HEK293T (cell line): Measurements from ENCODE around the gene FHAD1.

ENCODE experiments used
- CTCF ChIA-PET: fragments of 350-600 bp; formaldehyde crosslinking; extraction: SDS; loops from one replicate; lab custom pipeline; 2021; ENCODE audit warnings: antibody characterized with exemption, inconsistent platforms; lab: Yijun Ruan, JAX
- POLR2A ChIA-PET: fragments of 350-600 bp; formaldehyde crosslinking; extraction: SDS; loops from one replicate; lab custom pipeline; 2020; ENCODE audit warnings: antibody characterized with exemption, inconsistent platforms; lab: Yijun Ruan, JAX
- DNase-seq: peaks from one replicate; pipeline ENCODE4 v3.0.0; 2012; ENCODE audit warnings: mixed read lengths; ENCODE audit errors: extremely low spot score
- ARNT ChIP-seq: fragments of 450-650 bp; IDR thresholded peaks from 2 replicates; pipeline ENCODE4 v1.6.1; 2017; ENCODE audit warnings: mild to moderate bottlenecking
- BHLHE40 ChIP-seq: fragments of 450-650 bp; IDR thresholded peaks from 2 replicates; pipeline ENCODE4 v1.6.1; 2016; ENCODE audit warnings: mild to moderate bottlenecking, moderate library complexity, borderline replicate concordance
- CTBP1 ChIP-seq: fragments of 450-650 bp; IDR thresholded peaks from 2 replicates; pipeline ENCODE4 v1.6.1; 2016; ENCODE audit warnings: borderline replicate concordance
- ELF4 ChIP-seq: fragments of 450-650 bp; IDR thresholded peaks from 2 replicates; pipeline ENCODE4 v1.6.1; 2017; ENCODE audit warnings: antibody characterized with exemption
- FOXA1 ChIP-seq: fragments of 450-650 bp; IDR thresholded peaks from 2 replicates; pipeline ENCODE4 v1.6.1; 2016; ENCODE audit warnings: mild to moderate bottlenecking
- FOXK2 ChIP-seq: fragments of 450-650 bp; IDR thresholded peaks from 2 replicates; pipeline ENCODE4 v1.6.1; 2016; ENCODE audit warnings: mild to moderate bottlenecking
- FOXM1 ChIP-seq: fragments of 450-650 bp; IDR thresholded peaks from 2 replicates; pipeline ENCODE4 v1.6.1; 2017; ENCODE audit warnings: mild to moderate bottlenecking, borderline replicate concordance
- HDGF ChIP-seq: fragments of 450-650 bp; IDR thresholded peaks from 2 replicates; pipeline ENCODE4 v1.6.1; 2017; ENCODE audit warnings: antibody characterized with exemption, borderline replicate concordance
- L3MBTL2 ChIP-seq: fragments of 450-650 bp; conservative IDR thresholded peaks from 2 replicates; pipeline ENCODE4 v1.6.1; 2016; ENCODE audit warnings: mild to moderate bottlenecking
- LEF1 ChIP-seq: fragments of 450-650 bp; IDR thresholded peaks from 2 replicates; pipeline ENCODE4 v1.6.1; 2017; ENCODE audit warnings: mild to moderate bottlenecking, borderline replicate concordance
- NFRKB ChIP-seq: fragments of 450-650 bp; IDR thresholded peaks from 2 replicates; pipeline ENCODE4 v1.6.1; 2016; ENCODE audit warnings: mild to moderate bottlenecking, moderate library complexity
- PKNOX1 ChIP-seq: fragments of 450-650 bp; IDR thresholded peaks from 2 replicates; pipeline ENCODE4 v1.6.1; 2016
- SP1 ChIP-seq: fragments of 450-650 bp; IDR thresholded peaks from 2 replicates; pipeline ENCODE4 v1.6.1; 2017
- SUZ12 ChIP-seq: fragments of 450-650 bp; IDR thresholded peaks from 2 replicates; pipeline ENCODE4 v1.6.1; 2016; ENCODE audit warnings: mild to moderate bottlenecking
- TARDBP ChIP-seq: fragments of 450-650 bp; IDR thresholded peaks from 2 replicates; pipeline ENCODE4 v1.6.1; 2016
- ZNF384 ChIP-seq: fragments of 450-650 bp; IDR thresholded peaks from 2 replicates; pipeline ENCODE4 v1.6.1; 2016

FHAD1 gene

GRCh38 chr1:15346346-15347030 lies 99.5 kb downstream of the FHAD1 start:
- no peak for TF ChIP-seq L3MBTL2
- TF ChIP-seq BHLHE40 = no peak
- TF ChIP-seq ZNF384 = no peak
- no peak for TF ChIP-seq FOXM1
- no peak for TF ChIP-seq SUZ12
- ChIA-PET POLR2A (no interaction called here), CTCF (no interaction called here)
- no peak for DNase-seq

GRCh38 chr1:15347182-15347581 lies 100.2 kb downstream of the FHAD1 start:
- DNase-seq = no peak

GRCh38 chr1:15348648-15349047 lies 101.6 kb downstream of the FHAD1 start:
- TF ChIP-seq FOXK2 (no peak), TARDBP (no peak), ELF4 (no peak), FOXA1 (no peak), NFRKB (no peak), PKNOX1 (no peak)
- no peak for DNase-seq
- POLR2A ChIA-PET = no interaction called here
- CTCF ChIA-PET = no interaction called here

More at GRCh38 chr1:15347182-15347581, 100.2 kb downstream of the FHAD1 start:
- TF ChIP-seq FOXK2 (no peak), ARNT (no peak), ELF4 (no peak), TARDBP (no peak), PKNOX1 (no peak), LEF1 (no peak), CTBP1 (no peak), HDGF (no peak), SUZ12 (no peak), NFRKB (no peak)
- ChIA-PET POLR2A (no interaction called here), CTCF (no interaction called here)

- POLR2A ChIA-PET = no interaction called here
- DNase-seq = no peak
- no peak for TF ChIP-seq NFRKB
- CTCF ChIA-PET = no interaction called here
These were observed 102.1 kb downstream of the FHAD1 start for GRCh38 chr1:15349133-15349532.

- no peak for DNase-seq
- POLR2A ChIA-PET = no interaction called here
- CTCF ChIA-PET = no interaction called here
- TF ChIP-seq ARNT = no peak
- TF ChIP-seq FOXK2 = no peak
- TF ChIP-seq SP1 = no peak
- TF ChIP-seq ZNF384 = no peak
- TF ChIP-seq LEF1 = no peak
- no peak for TF ChIP-seq FOXA1
- TF ChIP-seq NFRKB = no peak
These were observed 103.1 kb downstream of the FHAD1 start for GRCh38 chr1:15350151-15350550.

GRCh38 chr1:15350551-15351200 lies 103.7 kb downstream of the FHAD1 start:
- POLR2A ChIA-PET = no interaction called here
- CTCF ChIA-PET = no interaction called here
- DNase-seq = no peak
- TF ChIP-seq ELF4 = no peak
- TF ChIP-seq FOXA1 = no peak
- TF ChIP-seq SUZ12 = no peak
- no peak for TF ChIP-seq TARDBP
- TF ChIP-seq SP1 = no peak
- TF ChIP-seq ZNF384 = no peak
- TF ChIP-seq FOXK2 = no peak
- TF ChIP-seq L3MBTL2 = no peak
- no peak for TF ChIP-seq PKNOX1

GRCh38 chr1:15351310-15351709 lies 104.3 kb downstream of the FHAD1 start:
- no peak for DNase-seq
- POLR2A ChIA-PET = no interaction called here
- CTCF ChIA-PET = no interaction called here
- TF ChIP-seq FOXA1 (no peak), ARNT (no peak), PKNOX1 (no peak)
